PC-3 (cell line): ENCODE measurements around the gene LELP1. TPM values are rescaled to one million over a fixed set of nuclear protein-coding genes. Genes with fewer than 3 reads are reported as not detected.

Experiments used
- ATAC-seq: fragments of 200-7000 bp; cut with Tn5 transposase; 2 replicates; pipeline ENCODE4 v1.9.1; 2020; ENCODE audit warnings: mild to moderate bottlenecking, moderate library complexity
- BruUV-seq: library from RNA; stranded (reverse); fragments of 400-500 nt; replicated peaks from 2 replicates; lab custom pipeline; 2021; lab: Mats Ljungman, UMichigan
- CTCF ChIA-PET: fragments of 300-600 bp; sonication (Branson Sonifier 250); formaldehyde crosslinking; loops from one replicate; lab custom pipeline; 2022; ENCODE audit warnings: antibody characterized with exemption; lab: Charles Lee
- POLR2A ChIA-PET: fragments of 300-600 bp; sonication (Branson Sonifier 250); formaldehyde crosslinking; loops from one replicate; lab custom pipeline; 2022; ENCODE audit warnings: antibody characterized with exemption; ENCODE audit not compliant: unreplicated experiment; lab: Charles Lee
- DNase-seq: peaks from one replicate; pipeline ENCODE4 v3.0.0-alpha.2; 2015
- H2AFZ ChIP-seq: fragments of 300-600 bp; sonication (generic); 2 replicates; pipeline ENCODE4 v1.6.0; 2016; ENCODE audit warnings: antibody characterized with exemption, low read length
- H3F3A ChIP-seq: fragments of 300-600 bp; sonication (generic); one replicate; pipeline ENCODE4 v1.6.0; 2017; ENCODE audit warnings: antibody characterized with exemption, low read length, control low read depth, mild to moderate bottlenecking; ENCODE audit not compliant: unreplicated experiment
- H3K27ac ChIP-seq: fragments of 300-600 bp; sonication (generic); 2 replicates; pipeline ENCODE4 v1.5.1; 2016; ENCODE audit warnings: mild to moderate bottlenecking, low read length
- H3K27me3 ChIP-seq: fragments of 300-600 bp; sonication (generic); 2 replicates; pipeline ENCODE4 v1.6.1; 2016; ENCODE audit warnings: low read length, mixed read lengths
- H3K36me3 ChIP-seq: fragments of 300-600 bp; sonication (generic); 2 replicates; pipeline ENCODE4 v1.6.1; 2016; ENCODE audit warnings: low read depth, mixed run types, low read length, mixed read lengths
- H3K4me1 ChIP-seq: fragments of 300-600 bp; sonication (generic); 2 replicates; pipeline ENCODE4 v1.5.1; 2016; ENCODE audit warnings: low read length; ENCODE audit not compliant: insufficient read depth
- H3K4me2 ChIP-seq: fragments of 300-600 bp; sonication (generic); 2 replicates; pipeline ENCODE4 v1.6.0; 2016; ENCODE audit warnings: low read length
- H3K4me3 ChIP-seq: fragments of 300-600 bp; sonication (generic); 2 replicates; pipeline ENCODE4 v1.5.1; 2016; ENCODE audit warnings: mild to moderate bottlenecking, low read length, mixed read lengths
- H3K79me2 ChIP-seq: fragments of 300-600 bp; sonication (generic); 2 replicates; pipeline ENCODE4 v1.6.1; 2017; ENCODE audit warnings: low read length, mixed read lengths
- H3K9ac ChIP-seq: fragments of 300-600 bp; sonication (generic); 2 replicates; pipeline ENCODE4 v1.6.0; 2016; ENCODE audit warnings: mild to moderate bottlenecking, low read length
- H3K9me2 ChIP-seq: fragments of 300-600 bp; sonication (generic); replicated peaks from 2 replicates; pipeline ENCODE4 v1.6.1; 2016; ENCODE audit warnings: mixed run types, low read length, mixed read lengths
- H3K9me3 ChIP-seq: fragments of 300-600 bp; sonication (generic); 2 replicates; pipeline ENCODE4 v1.6.1; 2016; ENCODE audit warnings: low read length, mixed read lengths
- H4K20me1 ChIP-seq: fragments of 300-600 bp; sonication (generic); 2 replicates; pipeline ENCODE4 v1.6.1; 2016; ENCODE audit warnings: low read length, mixed read lengths
- CTCF ChIP-seq: fragments of 300-600 bp; sonication (generic); conservative IDR thresholded peaks from 2 replicates; pipeline ENCODE4 v1.5.1; 2017; ENCODE audit warnings: antibody characterized with exemption, low read depth, mild to moderate bottlenecking, low read length
- EZH2 ChIP-seq: fragments of 300-600 bp; sonication (generic); IDR thresholded peaks from one replicate; pipeline ENCODE4 v1.6.1; 2017; ENCODE audit warnings: antibody characterized with exemption, mild to moderate bottlenecking, low read length; ENCODE audit not compliant: unreplicated experiment
- EZH2phosphoT487 ChIP-seq: fragments of 300-600 bp; sonication (generic); IDR thresholded peaks from 2 replicates; pipeline ENCODE4 v1.6.1; 2018; ENCODE audit warnings: mild to moderate bottlenecking, antibody characterized with exemption, low read length, borderline replicate concordance
- intact Hi-C: fragments of 100-400 bp; cut with micrococcal nuclease; formaldehyde crosslinking; loops from 2 replicates; pipeline ENCODE4 v1.9.0; 2023
- total RNA-seq: library from RNA; depleted of rRNA; stranded (reverse); fragments of >200 nt; gene quantifications from 2 replicates; pipeline ENCODE4 v1.2.3, GENCODE V29; 2014

The LELP1 gene
- total RNA-seq, 1 experiment from 2014 or later, result not detected

- TF ChIP-seq EZH2 (no peak), EZH2phosphoT487 (no peak), CTCF (no peak)
- no peaks in the 10 kb centered on the region for H3K79me2 ChIP-seq
- no peaks in the 10 kb centered on the region for H3K36me3 ChIP-seq
- DNase-seq (no peak), ATAC-seq (no peak)
- H4K20me1 ChIP-seq, result no peaks in the 10 kb centered on the region
- H3K9me3 ChIP-seq, result no peaks in the 10 kb centered on the region
- H3K4me2 ChIP-seq, result no peak within 1 kb of the TSS
- no peaks in the 10 kb centered on the region for H3K9me2 ChIP-seq
- ChIA-PET CTCF (no interaction called here), POLR2A (no interaction called here)
- BruUV-seq, result no TSS peak
- H2AFZ ChIP-seq, result no peak within 1 kb of the TSS
- H3K27me3 ChIP-seq, result peaks cover 83% of the 10 kb centered on the region
- H3F3A ChIP-seq, result no peaks in the 10 kb centered on the region
- no peak within 1 kb of the TSS for H3K27ac ChIP-seq
- no peak within 1 kb of the TSS for H3K9ac ChIP-seq
- H3K4me1 ChIP-seq, result no peaks in the 10 kb centered on the region
- intact Hi-C loops, result no loop called here
- no peak within 1 kb of the TSS for H3K4me3 ChIP-seq
Observed at GRCh38 chr1:153217212-153217611, 14.0 kb downstream of the LELP1 start, which contains the start of gene PRR9. TSS of gene PRR9 (plus strand) at chr1:153217584. CDS start at chr1:153218145, 561 bp downstream.

GRCh38 chr1:153217744-153218416 is 14.7 kb downstream of the LELP1 start:
- ChIA-PET CTCF (no interaction called here), POLR2A (no interaction called here)
- Histone ChIP-seq H3K27ac (no peak overlapping the region), H3K79me2 (no peaks in the 10 kb centered on the region), H3K4me1 (no peaks in the 10 kb centered on the region), H4K20me1 (no peaks in the 10 kb centered on the region), H3K9me3 (no peaks in the 10 kb centered on the region), H3F3A (no peaks in the 10 kb centered on the region), H3K9ac (no peak overlapping the region), H3K4me2 (no peak overlapping the region), H3K9me2 (no peaks in the 10 kb centered on the region), H3K27me3 (peaks cover 80% of the 10 kb centered on the region), H3K36me3 (no peaks in the 10 kb centered on the region), H3K4me3 (no peak overlapping the region), H2AFZ (no peak overlapping the region)
- ATAC-seq, result no peak
- no peak for DNase-seq
- no peak for TF ChIP-seq EZH2
- TF ChIP-seq CTCF, result no peak
- TF ChIP-seq EZH2phosphoT487, result no peak
- intact Hi-C loops, result no loop called here
- BruUV-seq, result no TSS peak

DNA sequence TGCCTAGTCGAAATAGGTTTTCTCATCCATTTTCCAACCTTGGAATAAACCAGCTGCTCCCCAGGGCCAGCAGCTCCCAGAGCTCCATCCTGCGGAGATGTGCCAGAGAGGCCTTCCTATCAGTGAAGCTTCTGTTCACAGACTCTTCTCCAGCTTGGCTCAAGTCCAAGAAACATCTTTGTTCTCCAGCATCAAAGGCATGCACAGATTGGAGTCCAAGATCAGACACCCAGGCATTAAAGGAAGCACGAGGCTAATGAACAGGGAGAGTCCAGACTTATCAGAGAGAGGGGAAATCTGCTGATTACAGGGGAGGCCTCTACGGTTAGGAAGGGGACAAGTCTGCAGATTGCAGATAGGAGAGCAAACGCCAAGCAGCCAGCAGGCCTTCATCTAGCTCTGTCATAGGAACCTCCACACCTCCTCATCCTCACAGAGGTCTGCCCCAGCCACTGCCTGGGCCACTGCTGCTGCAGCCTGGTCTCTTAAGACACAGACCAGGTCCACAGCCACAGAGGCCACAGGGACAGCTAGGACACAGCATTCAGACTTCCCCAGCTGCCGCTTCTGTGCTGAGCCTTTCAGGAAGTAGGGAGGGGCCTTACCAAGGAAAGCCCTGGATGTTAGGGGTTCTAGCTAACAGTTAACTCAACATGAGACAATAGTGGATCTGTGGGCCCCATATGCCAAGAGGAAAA is 17.5 kb downstream of the LELP1 start:
- Histone ChIP-seq H3K9ac (no peak overlapping the region), H3F3A (no peaks in the 10 kb centered on the region), H3K9me2 (no peaks in the 10 kb centered on the region), H3K36me3 (no peaks in the 10 kb centered on the region), H3K4me3 (no peak overlapping the region), H3K27me3 (peaks cover 82% of the 10 kb centered on the region), H3K4me2 (no peak overlapping the region), H4K20me1 (no peaks in the 10 kb centered on the region), H3K27ac (no peak overlapping the region), H2AFZ (no peak overlapping the region), H3K79me2 (no peaks in the 10 kb centered on the region), H3K9me3 (no peaks in the 10 kb centered on the region), H3K4me1 (no peaks in the 10 kb centered on the region)
- POLR2A ChIA-PET, result no interaction called here
- intact Hi-C loops, result no loop called here
- CTCF ChIA-PET, result no interaction called here
- ATAC-seq (no peak), DNase-seq (no peak)
- TF ChIP-seq EZH2, result no peak
- TF ChIP-seq EZH2phosphoT487, result no peak
- TF ChIP-seq CTCF, result no peak
- no TSS peak for BruUV-seq
